ENCODE data around the gene THOC2.

GRCh38 chrX:123731987-123732669 lies 724 bp downstream of the THOC2 start:
- no peak; the same call in 1 of the 2 replicates for TF ChIP-seq POLR2AphosphoS5 (IDR thresholded peaks at IDR 0.05; ENCODE audit: low read depth)
- TF ChIP-seq CTCF (IDR thresholded peaks at IDR 0.05; ENCODE audit: insufficient read depth, low read length), result no peak
- no peak for TF ChIP-seq GABPA (IDR thresholded peaks at IDR 0.05; ENCODE audit: low read depth)
- TF ChIP-seq, protein P1, sequence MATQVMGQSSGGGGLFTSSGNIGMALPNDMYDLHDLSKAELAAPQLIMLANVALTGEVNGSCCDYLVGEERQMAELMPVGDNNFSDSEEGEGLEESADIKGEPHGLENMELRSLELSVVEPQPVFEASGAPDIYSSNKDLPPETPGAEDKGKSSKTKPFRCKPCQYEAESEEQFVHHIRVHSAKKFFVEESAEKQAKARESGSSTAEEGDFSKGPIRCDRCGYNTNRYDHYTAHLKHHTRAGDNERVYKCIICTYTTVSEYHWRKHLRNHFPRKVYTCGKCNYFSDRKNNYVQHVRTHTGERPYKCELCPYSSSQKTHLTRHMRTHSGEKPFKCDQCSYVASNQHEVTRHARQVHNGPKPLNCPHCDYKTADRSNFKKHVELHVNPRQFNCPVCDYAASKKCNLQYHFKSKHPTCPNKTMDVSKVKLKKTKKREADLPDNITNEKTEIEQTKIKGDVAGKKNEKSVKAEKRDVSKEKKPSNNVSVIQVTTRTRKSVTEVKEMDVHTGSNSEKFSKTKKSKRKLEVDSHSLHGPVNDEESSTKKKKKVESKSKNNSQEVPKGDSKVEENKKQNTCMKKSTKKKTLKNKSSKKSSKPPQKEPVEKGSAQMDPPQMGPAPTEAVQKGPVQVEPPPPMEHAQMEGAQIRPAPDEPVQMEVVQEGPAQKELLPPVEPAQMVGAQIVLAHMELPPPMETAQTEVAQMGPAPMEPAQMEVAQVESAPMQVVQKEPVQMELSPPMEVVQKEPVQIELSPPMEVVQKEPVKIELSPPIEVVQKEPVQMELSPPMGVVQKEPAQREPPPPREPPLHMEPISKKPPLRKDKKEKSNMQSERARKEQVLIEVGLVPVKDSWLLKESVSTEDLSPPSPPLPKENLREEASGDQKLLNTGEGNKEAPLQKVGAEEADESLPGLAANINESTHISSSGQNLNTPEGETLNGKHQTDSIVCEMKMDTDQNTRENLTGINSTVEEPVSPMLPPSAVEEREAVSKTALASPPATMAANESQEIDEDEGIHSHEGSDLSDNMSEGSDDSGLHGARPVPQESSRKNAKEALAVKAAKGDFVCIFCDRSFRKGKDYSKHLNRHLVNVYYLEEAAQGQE (IDR thresholded peaks at IDR 0.05; ENCODE audit: insufficient replicate concordance, low read depth), result no peak
- TF ChIP-seq SPI1 (IDR thresholded peaks at IDR 0.05; ENCODE audit: borderline replicate concordance, low read depth), result no peak
